Transverse colon (tissue), 4 donors: ENCODE data around the gene C2orf81.

Experiments used
- CTCF ChIP-seq, 5 experiments: fragments of 200-600 bp in 3 of 5; fragments of 450-650 bp in 2 of 5; sonication (generic) in 3 of 5; IDR thresholded peaks; 1 replicate in 2 of 5; 2 replicates in 3 of 5; pipeline ENCODE4 v1.5.1; 2016 to 2017; ENCODE audit warnings: antibody characterized with exemption in 5 of 5, inconsistent platforms in 3 of 5, mild to moderate bottlenecking in 2 of 5, moderate library complexity in 1 of 5
- POLR2A ChIP-seq: fragments of 450-650 bp; IDR thresholded peaks from one replicate; pipeline ENCODE4 v1.6.1; 2016; ENCODE audit warnings: antibody characterized with exemption, mild to moderate bottlenecking, moderate library complexity
- POLR2AphosphoS5 ChIP-seq, 3 donors: sonication (generic); formaldehyde crosslinking; IDR thresholded peaks; one replicate each; pipeline ENCODE4 v1.6.1; 2016; ENCODE audit warnings: antibody characterized with exemption in 3 of 3

GRCh38 chr2:74384051-74384450 lies 37.4 kb downstream of the C2orf81 start:
- TF ChIP-seq POLR2A (no peak), CTCF (IDR thresholded peaks at IDR 0.05) (no peak), POLR2AphosphoS5 (IDR thresholded peaks at IDR 0.05) (no peak)
